Jurkat, Clone E6-1 (cell line): ENCODE results near the gene ZNF296.

ENCODE experiments used
- DNase-seq: peaks from one replicate; pipeline ENCODE4 v3.0.0-alpha.2; 2011; ENCODE audit warnings: low read depth, low spot score
- H3K4me3 ChIP-seq: 2 replicates; pipeline ENCODE4 v1.5.1; 2011; ENCODE audit warnings: mild to moderate bottlenecking, low read length, control low read depth, moderate library complexity

ZNF296 gene

GRCh38 chr19:45104658-45105349 is 28.5 kb upstream of the ZNF296 start:
- H3K4me3 ChIP-seq, result no peak overlapping the region
- DNase-seq, result peak; percentile 27

GRCh38 chr19:45103508-45104319 is 27.4 kb upstream of the ZNF296 start:
- no peak overlapping the region for H3K4me3 ChIP-seq
- DNase-seq, result no peak

DNA sequence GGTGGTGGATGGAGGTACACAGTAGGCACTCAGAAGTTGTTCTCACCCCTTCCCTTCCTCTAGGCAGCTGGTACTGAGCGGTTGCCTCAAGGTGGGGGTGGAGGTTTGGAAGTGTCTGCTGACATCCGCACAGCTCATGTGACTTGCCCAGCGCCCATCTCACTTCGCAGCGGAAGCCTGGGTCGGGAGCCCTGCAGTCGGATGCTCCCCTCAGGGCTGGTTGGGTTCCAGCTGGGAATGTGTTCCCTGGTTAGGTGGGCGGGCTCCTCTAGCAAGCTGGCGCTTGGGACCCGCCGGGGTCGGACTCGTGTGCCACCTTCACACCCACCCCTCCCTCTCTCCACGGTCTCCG is 26.9 kb upstream of the ZNF296 start:
- no peak overlapping the region for H3K4me3 ChIP-seq
- DNase-seq, result no peak

DNA sequence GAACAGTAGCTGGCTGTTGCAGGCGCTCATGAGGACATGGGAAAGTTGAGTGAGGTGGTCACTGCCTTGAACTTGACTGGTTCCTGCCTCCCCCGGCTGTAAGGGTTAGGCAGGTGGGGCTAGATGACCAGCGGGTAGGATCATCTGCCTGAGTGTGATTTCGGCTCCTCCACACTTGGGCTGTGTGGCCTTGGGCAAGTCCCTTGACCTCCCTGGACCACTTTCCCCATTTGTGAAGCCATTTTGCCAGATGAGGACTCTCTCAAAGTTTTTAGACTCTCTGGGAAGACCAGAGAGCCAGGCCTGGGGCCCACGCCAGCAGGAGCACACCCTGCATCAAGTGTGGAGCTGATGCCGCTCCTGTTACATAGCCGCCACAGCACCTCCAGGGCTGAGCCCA is 26.2 kb upstream of the ZNF296 start:
- H3K4me3 ChIP-seq, result no peak overlapping the region
- DNase-seq, result no peak

- no peak for DNase-seq
These were observed 25.5 kb upstream of the ZNF296 start for GRCh38 chr19:45101806-45102205.

DNA sequence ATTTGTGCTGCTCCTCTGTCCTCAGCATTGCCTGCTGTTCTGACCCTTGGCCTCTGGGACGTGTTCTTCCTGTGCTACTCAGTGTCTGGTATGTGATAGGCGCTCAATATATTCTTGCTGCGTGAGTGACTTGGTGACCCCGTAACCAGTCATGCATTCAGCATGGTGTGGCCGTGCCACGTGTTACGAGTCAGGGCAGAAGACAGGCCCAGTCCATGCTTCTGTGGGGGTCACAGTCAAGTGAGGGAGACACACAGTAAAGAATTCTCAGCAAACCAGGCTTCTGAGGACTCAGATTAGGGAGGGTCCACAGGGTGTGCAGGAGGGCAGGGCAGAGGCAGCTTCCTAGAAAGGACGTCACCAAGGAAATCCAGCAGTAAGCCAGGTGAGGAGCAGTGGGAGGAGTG is 24.6 kb upstream of the ZNF296 start:
- DNase-seq, result no peak
- H3K4me3 ChIP-seq, result no peak overlapping the region

More at GRCh38 chr19:45101806-45102205, 25.5 kb upstream of the ZNF296 start:
- H3K4me3 ChIP-seq, result no peak overlapping the region

DNA sequence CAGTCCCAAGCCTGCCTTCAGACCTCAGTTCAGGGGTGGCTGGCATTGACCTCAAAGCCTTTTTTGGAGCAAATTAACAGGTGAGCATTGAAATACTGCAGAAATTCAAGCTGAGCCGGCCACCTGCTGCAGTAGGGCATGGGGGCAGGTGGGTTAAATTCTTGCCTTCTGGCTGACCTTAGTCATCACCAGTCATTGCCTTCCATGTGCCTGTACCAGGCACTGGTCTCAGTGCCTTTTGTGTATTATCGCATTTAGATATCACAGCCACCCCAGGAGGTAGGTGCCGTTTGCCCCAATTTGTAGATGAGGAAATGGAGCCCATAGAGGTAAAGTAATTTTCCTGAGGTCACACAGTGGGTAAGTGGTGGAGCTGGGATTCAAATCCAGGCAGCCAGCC is 23.9 kb upstream of the ZNF296 start:
- DNase-seq, result no peak
- no peak overlapping the region for H3K4me3 ChIP-seq

- DNase-seq, result no peak
- H3K4me3 ChIP-seq, result no peak overlapping the region
These were observed 23.4 kb upstream of the ZNF296 start for GRCh38 chr19:45099467-45100191.

GRCh38 chr19:45098521-45099466 is 22.5 kb upstream of the ZNF296 start:
- DNase-seq, result peak; percentile 68
- peak overlapping the region; percentile 5 for H3K4me3 ChIP-seq

- peak overlapping the region; percentile 5 for H3K4me3 ChIP-seq
- no peak for DNase-seq
These were observed 21.7 kb upstream of the ZNF296 start for GRCh38 chr19:45097776-45098520.

- H3K4me3 ChIP-seq, result no peak overlapping the region
- DNase-seq, result no peak
These were observed 21.1 kb upstream of the ZNF296 start for GRCh38 chr19:45097450-45097775.

GRCh38 chr19:45096700-45097099 is 20.4 kb upstream of the ZNF296 start:
- no peak overlapping the region for H3K4me3 ChIP-seq
- no peak for DNase-seq

DNA sequence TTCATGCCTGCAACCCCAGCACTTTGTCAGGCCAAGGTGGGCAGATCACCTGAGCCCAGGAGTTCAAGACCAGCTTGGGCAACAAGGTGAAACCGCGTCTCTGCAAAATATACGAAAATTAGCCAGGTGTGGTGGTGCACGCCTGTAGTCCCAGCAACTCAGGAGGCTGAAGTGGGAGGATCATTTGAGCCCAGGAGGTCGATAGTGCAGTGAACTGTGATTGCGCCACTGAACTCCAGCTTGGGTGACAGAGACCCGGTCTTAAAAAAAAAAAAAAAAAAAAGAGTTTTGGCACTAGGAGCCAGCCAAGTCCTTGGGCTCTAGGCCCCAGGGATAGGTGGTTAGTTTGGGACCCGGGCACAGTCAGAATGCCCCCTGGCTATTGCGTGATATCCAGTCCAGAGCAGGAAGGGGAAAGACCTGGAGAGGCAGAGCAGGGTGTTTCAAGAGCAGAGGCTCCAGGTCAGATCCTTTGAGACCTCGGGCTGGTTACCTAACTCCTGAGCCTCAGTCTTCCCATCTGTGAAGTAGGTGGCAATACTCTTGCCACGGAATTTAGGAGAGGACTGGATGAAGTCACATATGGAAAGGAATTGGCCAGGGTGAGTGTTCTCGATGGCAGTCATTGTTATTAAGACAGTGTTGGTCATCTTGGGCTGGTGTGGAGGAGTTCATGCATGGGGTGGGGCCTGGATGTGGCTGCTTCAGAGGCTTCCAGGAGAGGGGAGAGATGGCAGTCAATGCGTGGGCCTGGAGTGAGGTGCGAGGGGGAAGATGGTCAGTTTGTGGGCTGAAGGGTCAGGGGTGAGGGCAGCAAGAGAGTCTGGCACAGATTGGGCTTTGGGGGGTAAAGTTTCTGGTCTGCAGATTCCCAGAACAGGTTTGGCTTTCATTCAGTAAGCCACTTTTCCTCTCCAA is 19.5 kb upstream of the ZNF296 start:
- no peak overlapping the region for H3K4me3 ChIP-seq
- no peak for DNase-seq

DNA sequence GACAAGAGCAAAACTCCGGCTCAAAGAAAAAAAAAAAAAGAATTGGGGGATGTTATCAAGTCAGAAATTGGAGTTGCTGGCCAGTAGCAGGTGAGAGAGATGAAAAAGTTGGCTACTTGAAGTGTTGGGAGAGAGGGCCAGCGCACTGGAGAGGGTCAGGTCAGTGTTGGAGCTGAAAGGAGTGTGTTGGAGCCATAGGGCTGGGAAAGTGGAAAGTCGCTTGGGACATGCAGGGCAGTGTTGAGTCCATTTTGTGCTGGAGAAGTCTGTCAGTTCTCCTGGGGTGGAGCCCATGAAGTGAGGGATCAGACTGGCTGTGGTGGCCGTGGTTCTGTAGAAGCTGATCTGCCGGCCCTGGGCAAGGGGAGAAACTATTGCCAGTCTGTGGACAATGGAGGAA is 18.4 kb upstream of the ZNF296 start:
- H3K4me3 ChIP-seq, result peak overlapping the region; percentile 88; the same call in 1 of the 2 replicates
- no peak for DNase-seq

GRCh38 chr19:45094137-45094536 is 17.9 kb upstream of the ZNF296 start:
- no peak for DNase-seq
- peak overlapping the region; percentile 88 for H3K4me3 ChIP-seq

DNA sequence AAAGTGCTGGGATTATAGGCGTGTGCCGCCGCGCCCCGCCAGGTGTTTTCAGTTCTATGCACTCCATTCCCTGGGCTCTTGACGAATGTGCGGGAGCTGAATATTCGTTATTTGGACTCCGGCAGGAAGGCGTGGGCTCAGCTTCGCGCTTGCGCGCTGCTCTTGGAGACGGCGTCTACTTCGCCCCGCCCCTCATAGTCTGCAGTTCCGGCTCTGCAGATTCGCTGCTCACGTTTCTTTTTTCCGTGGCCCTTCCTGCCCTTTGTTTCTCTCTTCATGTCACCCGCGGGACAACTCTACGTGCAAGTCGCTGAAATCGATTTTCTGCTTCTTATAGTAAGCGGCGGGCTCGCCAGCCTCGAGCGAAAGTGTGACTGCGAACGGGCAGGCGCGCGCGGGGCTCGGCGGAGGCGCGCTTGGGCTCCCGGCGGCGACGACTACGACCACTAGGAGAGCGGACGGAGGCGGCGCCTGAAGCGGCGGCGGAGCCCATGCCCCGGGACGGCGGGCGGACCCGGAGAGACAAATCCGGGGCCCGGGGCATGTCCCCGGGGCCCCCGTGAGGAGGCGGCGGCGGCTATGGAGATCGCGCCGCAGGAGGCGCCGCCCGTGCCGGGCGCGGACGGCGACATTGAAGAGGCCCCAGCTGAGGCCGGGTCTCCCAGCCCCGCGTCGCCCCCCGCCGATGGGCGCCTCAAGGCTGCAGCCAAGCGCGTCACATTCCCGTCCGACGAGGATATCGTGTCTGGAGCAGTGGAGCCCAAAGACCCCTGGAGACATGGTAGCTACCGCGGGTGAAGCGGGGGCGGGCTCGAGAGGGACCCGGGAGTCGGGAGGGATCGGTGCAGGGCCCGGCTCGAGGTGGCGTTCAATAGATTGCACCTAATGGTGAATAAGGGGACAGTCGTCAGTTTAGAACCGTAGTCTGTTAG is 16.7 kb upstream of the ZNF296 start, which contains the start of gene PPP1R37:
PPP1R37 (plus strand) TSS at position 433 of the 932 bp plus-strand sequence; CDS start at position 580, 147 bp downstream.
- DNase-seq, result peak; percentile 95
- peak within 1 kb of the TSS; percentile 88 for H3K4me3 ChIP-seq
